Frontal cortex (tissue), 4 donors: Measurements from ENCODE around the gene RASSF1. TPM values are rescaled to one million over a fixed set of nuclear protein-coding genes. Genes with fewer than 3 reads are reported as not detected.

ENCODE experiments used
- DNase-seq, 2 donors: peaks; one replicate each; pipeline ENCODE4 v3.0.0; 2012; ENCODE audit warnings: low spot score in 2 of 2
- FAIRE-seq: peaks from 2 replicates; lab custom pipeline; 2012; peaks lifted over from hg19 to GRCh38; lab: Jason Lieb, UNC
- total RNA-seq: library from RNA; depleted of rRNA; stranded (reverse); fragments of >200 nt; gene quantifications from one replicate; pipeline ENCODE4 v1.2.3, GENCODE V29; 2014
- donor health status: control.
- donor health status: control.
- donor health status: control.

RASSF1 gene
- total RNA-seq, 1 donor from 2014 or later = 12.6 TPM

DNA sequence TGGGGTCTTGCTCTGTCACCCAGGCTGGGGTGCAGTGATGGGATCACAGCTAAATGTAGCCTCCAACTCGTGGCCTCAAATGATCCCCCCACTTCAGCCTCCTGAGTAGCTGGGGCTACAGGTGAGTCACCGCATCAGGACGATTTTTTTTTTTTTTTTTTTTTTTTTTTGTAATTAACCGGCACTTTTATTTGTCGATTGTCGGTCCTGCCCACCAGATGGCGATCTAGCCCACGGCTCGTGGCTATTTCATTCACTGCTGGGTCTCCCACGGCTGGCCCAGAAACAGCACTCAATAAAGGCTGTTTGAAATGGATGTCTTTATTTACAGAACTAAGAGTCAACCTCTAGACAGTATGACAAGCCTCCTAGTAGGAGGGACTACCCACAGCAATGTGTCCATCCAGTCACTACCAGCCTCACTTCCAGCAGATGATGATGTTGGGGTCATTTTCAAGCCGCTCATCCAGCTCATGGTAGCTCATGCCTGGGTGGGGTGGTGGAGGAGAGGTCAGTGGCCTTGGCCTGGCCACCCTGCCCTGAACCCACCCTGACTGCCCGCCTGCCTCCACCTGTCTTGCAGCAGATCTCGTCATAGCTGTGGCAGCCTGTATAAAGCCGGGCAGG is 6.7 kb upstream of the RASSF1 start:
- peak; percentile 15 for FAIRE-seq

DNA sequence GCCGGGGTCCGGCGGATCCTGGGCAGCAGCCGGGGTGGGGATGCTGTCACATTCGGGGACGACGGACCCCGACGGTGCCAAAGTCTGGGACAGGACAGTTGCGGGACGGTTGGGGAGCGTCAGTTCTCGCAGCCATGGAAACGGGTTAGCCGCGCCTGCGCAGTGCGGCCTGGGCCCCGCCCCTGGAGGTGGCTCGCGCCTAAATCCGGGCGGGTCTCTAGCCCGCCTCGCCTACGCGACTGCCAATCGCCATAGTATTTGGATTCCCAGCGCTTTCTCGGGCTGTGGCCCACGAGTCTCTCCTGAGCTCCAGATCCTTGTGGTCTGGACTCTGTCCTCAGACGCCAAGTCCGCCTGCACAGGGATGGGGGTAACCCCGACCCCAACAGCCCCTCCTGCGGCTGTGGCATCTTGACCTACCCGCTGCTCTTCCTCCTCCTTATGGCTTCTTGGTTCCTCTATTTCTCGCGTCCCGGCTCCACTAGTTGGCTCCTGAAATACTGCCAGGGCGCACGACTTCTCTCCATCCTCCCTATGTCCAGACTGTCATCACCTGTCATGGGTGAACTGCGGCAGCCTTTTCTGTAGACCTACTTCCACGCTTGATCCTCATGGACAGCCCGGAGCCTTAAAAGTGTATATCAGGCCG is 5.1 kb upstream of the RASSF1 start, which contains the start of gene ZMYND10:
Gene ZMYND10 (minus strand): TSS at position 147 of the 649 bp plus-strand sequence. CDS start 153 bp downstream, outside the sequence.
- FAIRE-seq = no peak
- peak in 1 of 2 donors; percentile 81 for DNase-seq

More for the DNA sequence above, 6.7 kb upstream of the RASSF1 start:
- peak; percentile 67 to 75 for DNase-seq

DNA sequence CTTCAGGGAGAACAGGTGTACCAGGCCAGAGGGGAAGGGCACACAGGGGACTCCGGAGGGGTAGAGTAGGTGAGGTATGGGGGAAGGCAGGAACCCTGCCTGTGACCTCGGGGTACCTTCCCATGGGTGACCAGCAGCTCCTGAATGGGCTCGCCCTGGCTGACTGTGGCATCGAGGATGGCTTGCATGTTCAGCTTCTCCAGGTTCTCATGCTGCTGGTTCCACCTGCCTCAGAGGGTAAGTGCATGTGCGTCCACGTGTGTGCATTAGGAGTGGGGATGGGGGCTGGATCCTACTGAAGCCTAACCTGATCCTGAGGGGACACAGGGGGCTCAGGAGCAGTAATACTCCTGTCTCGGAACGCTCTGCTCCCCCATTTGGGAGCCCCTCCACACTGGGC is 4.4 kb upstream of the RASSF1 start:
- FAIRE-seq = no peak

DNA sequence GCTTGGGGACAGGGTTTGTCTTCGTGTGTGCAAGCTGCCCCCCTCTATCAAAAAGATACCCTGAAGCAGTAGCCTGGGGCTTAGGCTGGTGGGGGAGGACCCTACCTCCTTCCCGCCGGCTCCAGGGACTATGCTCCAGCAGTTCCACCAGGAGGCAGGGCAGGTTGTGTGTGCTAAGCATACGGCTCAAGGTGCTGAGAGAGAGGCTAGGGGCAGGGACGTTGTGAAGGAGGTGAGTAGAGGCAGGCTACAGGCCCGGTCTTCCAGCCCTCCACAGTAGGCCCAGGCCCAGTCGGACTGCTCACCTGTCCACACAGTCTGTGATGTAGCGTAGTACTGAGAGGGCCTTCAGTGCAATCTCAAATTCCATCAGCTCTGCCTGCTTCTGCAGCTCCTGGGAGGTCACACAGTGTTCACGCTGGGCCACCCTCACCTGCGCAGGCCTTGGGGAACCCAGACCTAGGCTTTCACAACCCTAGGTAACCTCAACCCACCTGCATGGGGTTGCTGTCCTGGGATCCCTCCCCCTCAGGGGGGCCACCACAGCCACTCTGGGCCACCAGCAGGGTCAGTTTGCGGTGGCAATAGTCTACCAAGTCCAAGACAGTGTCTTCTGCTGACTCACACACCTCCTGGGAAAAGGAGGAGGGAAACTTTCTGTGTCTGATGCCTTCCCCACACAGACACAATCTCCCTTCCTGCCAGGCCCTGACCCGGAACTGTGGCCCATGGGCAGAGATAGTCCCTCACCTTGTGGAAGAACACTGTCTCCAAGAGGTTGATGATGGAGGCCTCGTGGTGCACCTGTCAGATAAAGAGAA is 2.4 kb upstream of the RASSF1 start:
- DNase-seq (no peak), FAIRE-seq (no peak)

More for the DNA sequence above, 4.4 kb upstream of the RASSF1 start:
- no peak for DNase-seq

DNA sequence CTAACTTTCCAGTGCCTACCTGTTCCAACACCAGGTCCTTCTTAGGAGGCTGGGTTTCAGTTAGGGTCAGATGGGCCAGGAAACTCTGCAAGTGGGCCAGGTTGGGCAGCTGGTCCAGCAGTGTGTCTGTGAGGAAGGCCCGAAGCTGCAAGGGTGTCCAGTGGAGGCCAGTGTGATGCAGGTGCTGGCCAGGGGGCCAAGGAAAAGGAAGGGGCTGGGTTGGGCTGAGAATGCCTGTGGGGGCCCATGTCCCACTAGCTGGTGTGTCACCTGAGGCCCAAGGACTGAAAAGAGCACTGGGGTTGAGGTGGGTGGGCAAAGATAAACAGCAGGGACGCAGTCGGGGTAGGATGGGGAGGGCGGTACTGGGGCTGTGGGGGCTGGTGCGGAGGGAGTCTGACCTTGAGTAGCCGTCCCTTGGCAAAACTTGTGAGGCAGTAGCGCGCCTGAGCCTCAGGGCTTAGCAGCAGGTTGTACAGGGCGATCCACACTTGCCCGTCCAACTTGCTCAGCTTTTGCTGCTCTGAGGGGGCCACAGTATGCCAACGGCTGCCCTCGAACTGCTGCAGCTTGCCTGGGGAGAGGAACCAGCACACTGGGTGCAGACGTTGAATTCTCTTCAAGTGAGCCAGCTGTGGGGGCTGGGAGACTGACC is 1.5 kb upstream of the RASSF1 start:
- FAIRE-seq (no peak), DNase-seq (no peak)

DNA sequence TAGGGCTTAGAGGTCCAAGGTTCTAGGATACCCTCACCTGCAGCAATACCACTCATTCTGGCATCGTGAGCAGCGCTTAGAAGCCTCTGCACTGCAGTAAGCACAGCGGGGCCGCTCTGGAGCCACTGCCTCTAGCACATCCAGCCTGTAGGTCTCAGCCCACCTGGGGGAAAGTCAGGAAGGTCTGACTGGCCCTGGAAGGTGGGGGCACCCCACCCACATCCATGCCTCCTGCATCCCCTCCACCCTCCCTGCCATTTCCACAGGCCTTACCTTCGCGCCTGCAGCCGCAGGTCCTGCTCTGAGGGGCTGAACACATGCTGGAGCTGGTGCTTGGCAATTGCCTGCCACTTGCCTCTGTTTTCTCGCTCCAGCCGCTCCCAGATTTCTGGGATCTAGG is 901 bp upstream of the RASSF1 start:
- DNase-seq (no peak), FAIRE-seq (no peak)

DNA sequence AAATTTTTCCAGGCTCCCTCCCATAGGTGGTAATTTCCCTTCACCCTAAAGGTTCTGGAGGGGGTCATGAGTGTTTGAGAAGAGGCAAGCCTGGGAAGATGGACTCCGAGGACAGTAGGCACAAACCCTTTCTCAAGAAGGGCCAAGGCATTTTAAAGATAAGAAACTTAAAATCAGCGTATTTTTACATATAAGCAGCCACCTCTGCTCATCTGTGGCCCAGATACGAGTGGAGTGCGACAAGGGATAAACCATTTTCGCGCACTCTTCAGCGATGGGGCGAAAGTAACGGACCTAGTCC is 539 bp downstream of the RASSF1 start:
- DNase-seq (no peak), FAIRE-seq (no peak)

DNA sequence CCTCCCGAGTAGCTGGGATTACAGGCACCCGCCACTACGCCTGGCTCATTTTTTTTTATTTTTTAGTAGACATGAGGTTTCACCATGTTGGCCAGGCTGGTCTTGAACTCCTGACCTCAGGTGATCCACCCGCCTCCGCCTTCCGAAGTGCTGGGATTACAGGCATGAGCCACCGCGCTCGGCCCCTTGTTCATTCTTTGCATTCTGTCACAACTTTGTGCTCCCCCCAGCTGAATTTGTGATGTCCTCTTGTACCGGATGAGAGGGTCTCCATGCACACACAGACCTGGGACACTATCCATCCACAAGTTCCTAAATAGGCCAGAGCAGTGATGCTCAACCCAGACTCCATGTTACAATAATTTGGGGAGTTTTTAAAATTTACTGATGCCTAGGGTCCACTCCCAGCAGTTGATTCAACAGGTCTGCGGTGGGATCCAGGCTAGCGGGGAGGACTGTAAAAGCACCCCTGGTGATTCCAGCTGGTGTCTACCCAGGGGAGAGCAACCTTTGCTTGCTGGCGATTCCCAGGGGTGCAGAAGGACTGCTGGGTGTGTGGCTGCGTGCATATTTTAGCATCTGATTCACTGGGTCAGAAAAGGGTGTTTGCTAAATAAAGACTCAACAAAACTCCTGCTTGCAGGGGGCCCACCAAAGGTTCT is 1.0 kb downstream of the RASSF1 start:
- no peak for FAIRE-seq

DNA sequence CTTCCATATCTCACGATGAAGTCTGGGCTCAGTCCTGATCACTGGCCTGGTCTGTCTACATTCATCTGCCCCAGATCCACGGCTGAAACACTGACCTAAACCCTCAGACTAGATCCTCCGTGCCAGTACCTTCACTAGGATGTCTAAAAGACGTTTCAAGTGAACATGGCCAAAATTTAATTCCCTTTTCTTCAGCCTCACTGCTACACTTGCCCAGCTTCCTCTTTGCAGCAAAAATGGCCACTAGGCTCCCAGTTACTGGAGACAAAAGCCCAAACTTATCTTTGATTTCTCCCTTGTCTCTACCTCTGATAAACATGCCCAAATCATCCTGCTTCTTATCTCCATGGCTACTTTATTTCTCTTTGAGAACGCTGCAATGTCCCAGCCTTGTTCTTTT is 1.7 kb downstream of the RASSF1 start:
- no peak for FAIRE-seq

More for the DNA sequence above, 1.0 kb downstream of the RASSF1 start:
- no peak for DNase-seq

DNA sequence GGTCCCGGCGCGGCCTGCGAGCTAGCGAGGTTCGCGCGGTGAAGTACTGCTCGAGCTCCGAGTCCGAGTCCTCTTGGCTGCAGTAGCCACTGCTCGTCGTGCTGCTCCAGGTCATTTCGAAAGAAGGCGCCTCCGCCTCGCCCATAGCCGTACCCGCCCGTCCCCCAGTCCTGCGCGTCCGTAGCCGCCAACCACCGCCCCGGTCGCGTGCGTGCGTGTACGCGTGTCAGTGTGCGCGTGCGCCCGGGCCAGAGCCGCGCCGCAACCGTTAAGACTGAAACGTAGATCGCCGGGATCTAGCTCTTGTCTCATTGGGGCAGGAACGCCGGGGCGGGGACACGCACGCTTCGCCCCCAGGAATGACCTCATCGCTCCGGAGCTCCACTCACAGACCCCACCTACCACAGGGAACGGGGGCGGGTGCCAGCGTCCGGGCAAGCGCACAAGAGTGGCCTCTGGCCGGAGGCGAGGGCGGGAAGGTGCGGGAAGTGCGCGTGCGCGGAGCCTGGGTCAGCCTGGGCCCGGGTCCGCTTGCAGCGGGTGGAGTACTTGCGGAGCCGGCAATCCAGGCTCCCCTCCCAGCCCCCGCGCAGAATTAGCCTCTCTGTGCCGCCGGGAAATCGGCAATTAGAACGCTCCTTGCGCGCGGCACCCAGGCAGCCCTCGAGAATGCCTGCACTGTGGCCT is 3.3 kb downstream of the RASSF1 start:
- FAIRE-seq (no peak), DNase-seq (peak; percentile 99 to 100)

More for the DNA sequence above, 1.7 kb downstream of the RASSF1 start:
- DNase-seq = no peak

DNA sequence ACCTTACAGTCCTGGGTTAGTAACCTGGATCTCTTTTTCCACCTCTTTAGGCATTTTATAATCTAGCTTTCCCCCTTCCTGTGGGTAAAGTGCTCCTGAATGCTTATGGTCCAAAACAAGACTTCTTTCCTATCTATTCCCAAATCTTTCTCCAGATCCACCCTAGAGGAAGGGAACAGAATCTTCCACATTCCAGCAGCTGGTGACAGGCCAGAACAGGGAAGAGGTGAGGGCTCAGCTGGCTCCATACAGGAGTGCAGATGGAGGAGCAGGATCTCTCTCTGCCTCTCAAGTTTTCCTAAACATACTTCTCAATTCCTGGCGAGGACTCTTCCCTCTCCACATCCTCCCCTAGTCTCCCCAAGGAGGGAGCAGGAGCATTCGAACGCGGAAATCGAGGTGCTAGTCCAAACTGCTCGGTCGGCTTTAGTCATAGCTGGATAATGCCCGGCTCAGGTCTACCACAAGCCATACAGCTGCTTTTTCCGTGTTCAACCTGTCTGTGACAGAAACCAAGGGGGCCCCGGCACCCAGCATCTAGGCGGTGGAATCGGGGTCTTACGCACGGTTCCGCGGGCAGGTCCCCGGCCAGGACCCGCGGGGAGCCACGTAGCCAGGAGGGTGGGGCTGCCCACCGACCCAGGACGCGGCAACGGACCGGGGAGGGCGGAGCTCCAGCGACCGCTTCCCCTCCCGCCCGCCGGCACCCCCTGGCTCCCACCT is 4.0 kb downstream of the RASSF1 start:
- FAIRE-seq (no peak), DNase-seq (no peak)

DNA sequence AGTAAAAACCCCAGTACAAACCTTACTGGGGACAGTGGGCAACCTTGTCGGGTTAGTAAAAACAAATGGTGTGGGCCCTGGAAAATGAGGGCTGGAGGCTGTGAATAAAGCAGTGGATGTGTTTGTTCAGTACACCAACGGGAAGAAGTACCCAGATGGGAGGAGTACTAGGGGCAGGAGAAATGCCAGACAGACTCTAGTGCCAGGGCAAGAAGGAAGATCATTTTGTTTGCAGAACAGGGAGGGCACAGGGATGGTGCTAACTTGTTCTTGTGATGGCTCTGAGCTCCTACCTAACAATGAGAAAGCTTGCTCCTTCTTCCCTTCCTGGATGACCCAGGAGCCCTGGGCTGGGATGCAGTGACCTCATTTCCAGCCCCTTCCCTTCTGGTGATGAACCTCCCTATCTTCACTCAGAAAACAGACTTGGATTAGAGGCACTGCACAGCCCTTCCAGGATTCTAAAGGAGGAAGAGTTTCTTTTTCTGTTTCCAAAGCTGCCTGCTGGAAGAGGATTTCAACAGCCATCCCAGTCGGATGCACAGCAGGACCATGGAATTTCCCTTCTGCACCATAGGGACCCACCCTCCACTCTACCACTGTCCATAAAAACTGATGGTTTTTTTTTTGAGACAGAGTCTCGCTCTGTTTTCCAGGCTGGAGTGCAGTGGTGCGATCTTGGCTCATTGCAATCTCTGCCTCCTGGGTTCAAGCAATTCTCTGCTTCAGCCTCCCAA is 6.1 kb downstream of the RASSF1 start:
- no peak for DNase-seq
- no peak for FAIRE-seq

DNA sequence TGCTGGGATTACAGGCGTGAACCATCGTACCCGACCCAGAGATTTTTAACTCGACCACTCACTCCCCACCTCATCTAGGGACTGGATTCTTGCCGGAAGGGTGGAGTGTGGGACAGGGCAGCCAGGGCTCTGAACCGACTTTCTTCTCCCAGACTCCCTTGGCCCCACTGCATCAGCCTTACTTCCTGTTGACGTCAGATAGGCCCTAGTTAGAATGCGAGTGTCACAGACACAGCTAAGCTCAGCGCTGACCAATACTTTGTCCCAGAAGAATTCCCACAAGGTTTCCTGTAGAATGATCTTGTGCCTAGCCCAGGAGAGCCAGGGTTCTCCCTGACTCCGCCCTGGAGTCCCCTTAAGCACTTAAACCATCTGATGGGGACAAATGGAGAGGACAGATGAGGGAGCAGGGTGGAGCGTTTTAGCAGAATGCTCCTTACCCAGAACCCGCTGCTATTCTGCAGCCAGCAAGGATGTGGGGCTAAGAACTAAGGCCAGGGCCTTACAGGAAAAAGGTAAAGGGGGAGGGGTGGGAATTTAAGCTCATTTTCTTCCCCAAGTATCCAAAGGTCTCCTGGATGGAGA is 6.8 kb downstream of the RASSF1 start:
- DNase-seq (peak in 1 of 2 donors; percentile 54), FAIRE-seq (no peak)

DNA sequence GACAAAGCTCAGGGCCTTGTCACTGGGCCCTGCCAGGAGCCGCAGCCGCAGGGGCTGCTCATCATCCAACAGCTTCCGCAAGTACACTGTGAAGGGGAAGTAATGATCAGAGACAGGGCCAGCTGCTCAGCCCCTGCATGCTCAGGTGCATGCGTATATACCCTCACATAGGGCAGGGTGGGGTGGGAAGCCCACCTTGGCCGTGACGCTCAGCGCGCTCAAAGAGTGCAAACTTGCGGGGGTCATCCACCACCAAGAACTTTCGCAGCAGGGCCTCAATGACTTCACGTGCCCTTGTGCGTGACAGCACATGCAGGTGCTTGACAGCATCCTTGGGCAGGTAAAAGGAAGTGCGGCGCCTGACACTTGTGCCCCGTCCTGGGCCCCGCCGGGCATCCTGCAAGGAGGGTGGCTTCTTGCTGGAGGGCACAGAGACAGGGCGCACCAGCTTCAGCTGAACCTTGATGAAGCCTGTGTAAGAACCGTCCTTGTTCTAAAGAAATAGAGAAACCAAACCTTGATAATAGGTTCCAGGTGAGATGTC is 9.2 kb downstream of the RASSF1 start:
- DNase-seq = no peak
- no peak for FAIRE-seq

DNA sequence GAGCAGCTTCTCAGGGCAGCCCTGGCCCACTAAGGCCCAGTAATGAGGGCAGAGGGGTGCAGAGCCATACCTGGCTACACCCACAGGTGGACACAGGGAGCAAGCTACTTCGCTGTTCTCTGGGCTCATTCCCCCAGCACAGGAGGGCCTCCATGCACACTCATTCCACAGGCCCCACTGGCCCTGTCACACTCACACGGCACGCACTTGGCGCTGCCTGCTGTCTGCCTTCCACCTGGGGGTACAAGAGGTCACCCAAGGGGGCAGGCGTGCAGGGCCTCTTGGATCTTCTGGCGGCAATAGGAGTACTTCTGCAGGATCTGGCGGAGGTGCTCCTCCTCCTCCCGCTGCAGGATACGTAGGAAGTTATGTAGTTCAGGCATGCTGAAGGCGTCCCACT is 10.3 kb downstream of the RASSF1 start:
- FAIRE-seq = no peak
- DNase-seq = no peak

DNA sequence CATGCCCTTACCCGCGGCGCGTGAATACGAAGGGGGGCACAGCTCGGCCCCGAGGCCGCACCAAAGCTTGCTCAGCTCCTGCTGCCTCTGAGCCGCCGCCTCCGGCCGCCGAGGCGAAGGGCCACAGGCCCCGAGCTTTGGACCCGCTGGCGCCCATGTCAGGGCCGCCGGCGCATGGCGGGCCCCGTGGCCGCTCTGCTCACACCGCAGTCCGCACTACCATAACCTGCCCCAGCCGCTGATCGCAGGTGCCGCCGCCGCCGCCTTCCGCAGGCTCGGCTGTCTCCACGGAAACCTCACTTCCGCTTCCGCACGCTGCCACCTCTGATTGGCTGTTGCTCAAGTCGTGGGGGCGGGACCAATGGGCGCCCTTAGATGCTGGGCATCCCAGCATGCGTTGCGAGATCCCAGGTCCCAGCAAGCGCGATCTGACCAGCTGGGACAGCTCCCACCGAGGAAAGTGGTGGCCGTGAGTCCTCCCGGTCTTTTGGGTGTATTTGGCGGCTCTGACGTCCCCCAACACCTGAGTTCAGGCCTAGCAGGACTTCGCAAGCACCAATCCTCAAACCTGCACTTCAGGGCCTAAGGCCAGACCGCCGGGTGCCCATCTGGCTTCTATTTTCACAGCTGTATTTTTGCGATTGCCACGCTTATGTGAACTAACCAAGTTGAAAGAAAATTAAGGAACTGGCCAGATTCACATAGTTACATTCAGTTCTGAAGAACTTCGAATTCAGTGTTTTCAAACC is 12.5 kb downstream of the RASSF1 start, which contains the start of gene TUSC2:
Gene TUSC2 (minus strand): TSS at position 281 of the 749 bp plus-strand sequence. CDS start 124 bp downstream, at position 157.
- DNase-seq = peak; percentile 95 to 97

More for the DNA sequence above, 12.5 kb downstream of the RASSF1 start, which contains the start of gene TUSC2:
- FAIRE-seq = peak; percentile 77
